Renal pelvis (tissue), 4 donors: ENCODE measurements around the gene NARF. TPM values are rescaled to one million over a fixed set of nuclear protein-coding genes. Genes with fewer than 3 reads are reported as not detected.
"Not testable (repeated sequence)": the region's sequence is repeated elsewhere in the genome, so short reads cannot be mapped to it uniquely, and the experiment has no call there.

Experiments
- DNase-seq: peaks from one replicate; pipeline ENCODE4 v3.0.0-alpha.2; 2013
- polyA plus RNA-seq, 3 donors: library from polyadenylated mRNA; unstranded; fragments of 120-200 nt; gene quantifications; one replicate each; pipeline ENCODE4 v1.2.1, GENCODE V29; 2013; ENCODE audit not compliant: insufficient read length in 3 of 3

The NARF gene
- polyA plus RNA-seq, 3 donors, result 95.4 to 104 (median 98.2) TPM

- no peak for DNase-seq
Observed at GRCh38 chr17:82495844-82496528, 37.4 kb downstream of the NARF start.

GRCh38 chr17:82496529-82497434 lies 38.2 kb downstream of the NARF start:
- peak; percentile 93 for DNase-seq

GRCh38 chr17:82497483-82498405 lies 39.2 kb downstream of the NARF start:
- DNase-seq, result peak; percentile 33

- DNase-seq, result no peak
Observed at GRCh38 chr17:82502207-82502606, 43.7 kb downstream of the NARF start.

GRCh38 chr17:82503094-82503727 lies 44.7 kb downstream of the NARF start:
- DNase-seq, result no peak

- no peak for DNase-seq
Observed at GRCh38 chr17:82503728-82504308, 45.3 kb downstream of the NARF start.

GRCh38 chr17:82505296-82505695 lies 46.8 kb downstream of the NARF start:
- DNase-seq, result no peak

- not testable (repeated sequence) for DNase-seq
Observed at GRCh38 chr17:82506402-82506801, 47.9 kb downstream of the NARF start.

GRCh38 chr17:82507631-82508175 lies 49.2 kb downstream of the NARF start:
- DNase-seq, result no peak

GRCh38 chr17:82511642-82512041 lies 53.1 kb downstream of the NARF start:
- DNase-seq, result not testable (repeated sequence)

GRCh38 chr17:82513864-82514263 lies 55.3 kb downstream of the NARF start:
- not testable (repeated sequence) for DNase-seq

GRCh38 chr17:82517230-82517865 lies 58.8 kb downstream of the NARF start:
- DNase-seq, result no peak

GRCh38 chr17:82518826-82519810 lies 60.6 kb downstream of the NARF start, which contains the start of gene FOXK2:
TSS of gene FOXK2 (plus strand) at chr17:82519732. CDS start at chr17:82519889, 157 bp downstream.
- DNase-seq, result peak; percentile 92

GRCh38 chr17:82519971-82520903 lies 61.7 kb downstream of the NARF start:
- DNase-seq, result peak; percentile 40

GRCh38 chr17:82524540-82524939 lies 66.0 kb downstream of the NARF start:
- no peak for DNase-seq

- no peak for DNase-seq
Observed at GRCh38 chr17:82525712-82526111, 67.2 kb downstream of the NARF start.

- DNase-seq, result no peak
Observed at GRCh38 chr17:82527898-82528297, 69.4 kb downstream of the NARF start.
